CD14-positive monocyte (primary cell): ENCODE measurements around the gene HOXD13. TPM values are rescaled to one million over a fixed set of nuclear protein-coding genes. Genes with fewer than 3 reads are reported as not detected.

Source experiments
- DNase-seq, 3 donors: peaks; one replicate each; pipeline ENCODE4 v3.0.0-alpha.2; 2011 to 2022
- H2AFZ ChIP-seq: 2 replicates; pipeline ENCODE4 v1.6.0; 2012; ENCODE audit warnings: mild to moderate bottlenecking, low read depth, low read length, inconsistent platforms; ENCODE audit not compliant: insufficient read depth, poor library complexity, severe bottlenecking
- H3K27ac ChIP-seq, 2 donors: 1 replicate in 1 of 2; 2 replicates in 1 of 2; pipeline ENCODE4 v1.5.1; 2012 to 2013; ENCODE audit warnings: low read length in 2 of 2, control low read depth in 1 of 2, inconsistent platforms in 1 of 2, low read depth in 1 of 2, mild to moderate bottlenecking in 1 of 2
- H3K27me3 ChIP-seq, 2 donors: one replicate each; pipeline versions ENCODE4 v1.6.0 to v1.6.1; 2011 to 2013; ENCODE audit warnings: low read length in 2 of 2; ENCODE audit not compliant: control insufficient read depth in 2 of 2, insufficient read depth in 2 of 2
- H3K36me3 ChIP-seq, 2 donors: replicated peaks in 1 of 2; 1 replicate in 1 of 2; 2 replicates in 1 of 2; pipeline versions ENCODE4 v1.5.1 to v1.6.1; 2012 to 2013; ENCODE audit warnings: low read length in 2 of 2, control low read depth in 1 of 2, inconsistent platforms in 1 of 2, mild to moderate bottlenecking in 1 of 2; ENCODE audit not compliant: insufficient read depth in 2 of 2, control insufficient read depth in 1 of 2
- H3K4me1 ChIP-seq, 2 donors: 1 replicate in 1 of 2; 2 replicates in 1 of 2; pipeline versions ENCODE4 v1.5.1 to v1.6.1; 2012 to 2013; ENCODE audit warnings: low read length in 2 of 2, control low read depth in 1 of 2, inconsistent platforms in 1 of 2, mild to moderate bottlenecking in 1 of 2, moderate library complexity in 1 of 2; ENCODE audit not compliant: insufficient read depth in 2 of 2, control insufficient read depth in 1 of 2
- H3K4me2 ChIP-seq: replicated peaks from 2 replicates; pipeline ENCODE3; 2012; ENCODE audit warnings: low read length, moderate library complexity, mild to moderate bottlenecking; ENCODE audit not compliant: poor library complexity, severe bottlenecking; ENCODE audit errors: extremely low read depth
- H3K4me3 ChIP-seq, 3 experiments: fragments of 200-600 bp in 1 of 3; sonication (generic) in 1 of 3; replicated peaks in 1 of 3; 1 replicate in 2 of 3; 2 replicates in 1 of 3; pipeline ENCODE4 v1.5.1; 2011 to 2013; ENCODE audit warnings: low read length in 3 of 3, mild to moderate bottlenecking in 3 of 3, control low read depth in 2 of 3, low read depth in 2 of 3, inconsistent platforms in 1 of 3, moderate library complexity in 1 of 3
- H3K79me2 ChIP-seq: 2 replicates; pipeline ENCODE4 v1.6.0; 2012; ENCODE audit warnings: mild to moderate bottlenecking, control low read depth, inconsistent platforms, low read length, moderate library complexity; ENCODE audit not compliant: insufficient read depth
- H3K9ac ChIP-seq: 2 replicates; pipeline ENCODE4 v1.6.0; 2017; ENCODE audit warnings: low read length, mild to moderate bottlenecking; ENCODE audit not compliant: insufficient read depth, poor library complexity, severe bottlenecking
- H3K9me3 ChIP-seq, 2 donors: replicated peaks in 1 of 2; 1 replicate in 1 of 2; 2 replicates in 1 of 2; pipeline versions ENCODE4 v1.5.1 to v1.6.1; 2012 to 2013; ENCODE audit warnings: low read length in 2 of 2, control low read depth in 1 of 2; ENCODE audit not compliant: control insufficient read depth in 1 of 2, insufficient read depth in 1 of 2
- H4K20me1 ChIP-seq: 2 replicates; pipeline ENCODE4 v1.6.0; 2012; ENCODE audit warnings: mild to moderate bottlenecking, low read length, control low read depth, moderate library complexity; ENCODE audit not compliant: insufficient read depth
- H3K27ac Mint-ChIP-seq, 7 donors: one replicate each; pipeline ENCODE4 v1.8.0; 2020; ENCODE audit warnings: mild to moderate bottlenecking in 7 of 7, mixed read lengths in 7 of 7, moderate library complexity in 6 of 7, inconsistent platforms in 2 of 7
- H3K27me3 Mint-ChIP-seq, 3 donors: one replicate each; pipeline ENCODE4 v1.8.0; 2021 to 2022; ENCODE audit warnings: low read depth in 3 of 3, mild to moderate bottlenecking in 3 of 3, mixed read lengths in 3 of 3, moderate library complexity in 3 of 3, inconsistent platforms in 1 of 3
- H3K36me3 Mint-ChIP-seq, 2 donors: one replicate each; pipeline ENCODE4 v1.8.0; 2020; ENCODE audit warnings: mixed read lengths in 2 of 2, inconsistent platforms in 1 of 2, mild to moderate bottlenecking in 1 of 2
- H3K4me1 Mint-ChIP-seq: one replicate; pipeline ENCODE4 v1.8.0; 2020; ENCODE audit warnings: mild to moderate bottlenecking, mixed read lengths
- H3K4me3 Mint-ChIP-seq, 2 donors: one replicate each; pipeline ENCODE4 v1.8.0; 2020; ENCODE audit warnings: mild to moderate bottlenecking in 2 of 2, mixed read lengths in 2 of 2, moderate library complexity in 1 of 2
- H3K9me3 Mint-ChIP-seq, 7 donors: one replicate each; pipeline ENCODE4 v1.8.0; 2020 to 2022; ENCODE audit warnings: mixed read lengths in 7 of 7, mild to moderate bottlenecking in 6 of 7, moderate library complexity in 6 of 7, inconsistent platforms in 2 of 7
- CTCF ChIP-seq: fragments of 200-600 bp; IDR thresholded peaks from one replicate; pipeline ENCODE4 v1.8.0; 2022; ENCODE audit warnings: antibody characterized with exemption, mild to moderate bottlenecking
- WGBS: methylation state at CpG from one replicate; pipeline ENCODE4 v1.1.5; 2013; ENCODE audit warnings: missing lambda C conversion rate; ENCODE audit not compliant: insufficient coverage; 5-methylcytosine and 5-hydroxymethylcytosine counted together
- intact Hi-C, 2 donors: fragments of 100-400 bp; cut with micrococcal nuclease; formaldehyde crosslinking; loops; one replicate each; pipeline versions ENCODE4 v1.15.0 to v1.15.1; 2023
- polyA plus RNA-seq, 3 donors: library from polyadenylated mRNA; depleted of rRNA in 1 of 3; unstranded in 2 of 3; stranded (reverse) in 1 of 3; fragments of 300-500 nt in 2 of 3; fragments of >200 nt in 1 of 3; fragmentation: Illumina TruSeq in 2 of 3; gene quantifications; 1 replicate in 2 of 3; 2 replicates in 1 of 3; pipeline ENCODE4 v1.2.3, GENCODE V29; 2012 to 2021

HOXD13 gene
- polyA plus RNA-seq, 3 donors, result not detected

- Mint-ChIP-seq H3K27ac (no peak overlapping the region), H3K27me3 (peaks cover 89 to 98% (median 91%) of the 10 kb centered on the region in 3 donors), H3K36me3 (peaks cover 0 to 15% of the 10 kb centered on the region in 2 donors), H3K9me3 (peaks cover 0 to 32% (median 14%) of the 10 kb centered on the region in 7 donors), H3K4me3 (peak overlapping the region in 1 of 2 donors; percentile 61), H3K4me1 (peaks cover 25% of the 10 kb centered on the region)
- H3K9me3 ChIP-seq, result peaks cover 0 to 62% of the 10 kb centered on the region in 2 donors
- H3K36me3 ChIP-seq, result no peaks in the 10 kb centered on the region
- H4K20me1 ChIP-seq, result no peaks in the 10 kb centered on the region
- no peak overlapping the region for H3K4me2 ChIP-seq
- no peak overlapping the region for H3K27ac ChIP-seq
- intact Hi-C loops, result loop anchor here (2.0 to 5.0 kb wide), 4 partner anchors 331 to 1022 kb away; no protein-coding TSS in a partner anchor
- no peak overlapping the region for H2AFZ ChIP-seq
- peaks cover 10 to 31% of the 10 kb centered on the region in 2 donors for H3K4me1 ChIP-seq
- no peak for DNase-seq
- no peak overlapping the region for H3K9ac ChIP-seq
- H3K4me3 ChIP-seq, result no peak overlapping the region
- 36% methylated on average over 1 of the region's 6 CpGs for WGBS
- TF ChIP-seq CTCF, result no peak
- H3K27me3 ChIP-seq, result peaks cover 81 to 91% of the 10 kb centered on the region in 2 donors
- no peaks in the 10 kb centered on the region for H3K79me2 ChIP-seq
Measured at GRCh38 chr2:176125772-176126054, 33.2 kb downstream of the HOXD13 start.

- Histone ChIP-seq H3K36me3 (no peaks in the 10 kb centered on the region), H3K4me1 (peaks cover 11 to 33% of the 10 kb centered on the region in 2 donors), H3K27me3 (peaks cover 82 to 91% of the 10 kb centered on the region in 2 donors), H3K4me3 (no peak overlapping the region), H3K4me2 (no peak overlapping the region), H3K79me2 (no peaks in the 10 kb centered on the region), H4K20me1 (no peaks in the 10 kb centered on the region), H3K9ac (no peak overlapping the region), H3K9me3 (peaks cover 0 to 53% of the 10 kb centered on the region in 2 donors), H3K27ac (no peak overlapping the region), H2AFZ (no peak overlapping the region)
- intact Hi-C loops, result loop anchor here (2.0 to 5.0 kb wide), 4 partner anchors 330 to 1020 kb away; no protein-coding TSS in a partner anchor
- peak; percentile 38 to 58 (median 55) for DNase-seq
- Mint-ChIP-seq H3K27me3 (peaks cover 91 to 98% (median 91%) of the 10 kb centered on the region in 3 donors), H3K27ac (no peak overlapping the region), H3K4me1 (peaks cover 33% of the 10 kb centered on the region), H3K4me3 (peak overlapping the region in 1 of 2 donors; percentile 61), H3K9me3 (peaks cover 0 to 35% (median 20%) of the 10 kb centered on the region in 7 donors), H3K36me3 (peaks cover 0 to 21% of the 10 kb centered on the region in 2 donors)
- TF ChIP-seq CTCF, result peak; percentile 90
- WGBS, result 7% methylated on average over 2 of the region's 13 CpGs
Measured at GRCh38 chr2:176126929-176127773, 34.6 kb downstream of the HOXD13 start.
